Left forelimb (tissue), 1 donor: ENCODE data around the gene MYH15.

Experiments used
- DNase-seq: peaks from one replicate; pipeline ENCODE4 v3.0.0-alpha.2; 2018; ENCODE audit warnings: low spot score

Gene MYH15

GRCh38 chr3:108510496-108510895 is at the start of gene MYH15:
MYH15 (minus strand) TSS chr3:108510596; CDS start chr3:108510530, 66 bp downstream.
- no peak for DNase-seq

- DNase-seq, result no peak
Measured at GRCh38 chr3:108555966-108556581, 45.7 kb upstream of the MYH15 start.

DNA sequence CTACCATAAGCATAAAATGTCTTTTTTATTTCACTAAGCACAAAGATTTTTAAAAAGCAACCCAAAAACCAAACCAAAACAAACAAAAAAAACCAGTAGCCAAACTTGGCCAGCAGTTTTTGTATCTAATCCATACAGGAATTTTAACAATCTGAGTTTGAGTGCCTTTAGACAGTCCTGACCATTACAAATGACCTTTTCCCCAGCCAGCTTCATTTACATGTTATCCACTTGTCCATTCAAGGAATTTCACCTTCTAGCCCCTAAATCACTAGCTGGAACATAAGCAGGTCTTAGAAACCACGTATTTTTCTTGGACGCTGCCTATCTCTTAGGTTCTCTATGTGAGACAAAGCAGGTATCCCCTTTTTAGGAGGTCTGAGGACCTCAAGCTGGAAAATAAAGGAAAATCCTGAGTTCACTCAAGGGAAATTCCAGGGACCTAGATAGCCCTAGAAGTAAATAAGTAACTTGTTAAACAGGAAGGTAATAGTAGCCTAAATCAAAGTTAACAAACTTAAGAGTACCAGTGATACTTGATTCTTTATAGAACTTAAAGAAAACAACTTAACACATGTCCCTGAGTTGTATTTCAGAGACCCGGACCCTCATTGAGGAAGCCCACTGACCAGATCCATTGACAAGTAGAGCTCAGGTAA is 44.6 kb upstream of the MYH15 start:
- DNase-seq, result no peak

- DNase-seq, result no peak
Measured at GRCh38 chr3:108554229-108554628, 43.8 kb upstream of the MYH15 start.

DNA sequence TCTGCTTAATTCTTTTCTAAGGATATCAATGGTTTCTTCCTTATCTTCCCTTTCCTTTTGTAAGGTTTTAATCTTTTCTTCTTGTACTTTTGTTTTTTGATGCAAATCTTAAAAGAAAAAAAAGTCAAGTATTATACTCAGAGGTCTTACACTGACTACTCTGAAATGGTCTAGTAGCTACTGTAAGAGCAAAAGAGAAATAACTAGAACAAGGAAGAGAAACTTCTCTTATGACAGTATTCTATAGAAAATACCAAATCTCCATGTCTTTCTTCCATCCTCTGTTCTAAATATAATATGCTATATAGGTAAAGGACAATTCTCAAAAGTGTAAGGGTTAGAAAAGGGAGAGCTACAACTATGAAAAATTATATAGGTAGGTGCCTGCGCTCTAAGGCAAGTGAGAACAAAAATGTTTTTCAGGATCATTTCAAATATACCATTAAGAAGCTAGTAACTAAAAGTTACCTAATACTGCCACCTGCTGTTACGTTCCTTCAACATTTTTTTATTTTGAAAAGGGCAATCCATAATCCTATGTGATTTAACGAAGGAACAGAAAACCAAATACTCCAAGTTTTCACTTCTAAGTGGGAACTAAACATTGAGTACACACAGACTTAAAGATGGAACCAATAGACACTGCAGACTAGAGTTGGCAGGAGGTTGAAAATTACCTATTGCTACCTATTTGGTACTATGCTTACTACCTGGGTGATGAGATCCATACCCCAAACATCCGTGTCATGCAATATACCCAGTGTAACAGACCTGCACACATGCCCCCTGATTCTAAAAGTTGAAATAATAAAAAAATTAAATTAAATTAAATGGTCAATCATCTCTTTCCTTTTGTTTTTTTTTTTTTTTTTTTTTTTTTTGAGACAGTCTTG is 42.1 kb upstream of the MYH15 start:
- DNase-seq, result no peak

- DNase-seq, result no peak
Measured at GRCh38 chr3:108548886-108549285, 38.5 kb upstream of the MYH15 start.

DNA sequence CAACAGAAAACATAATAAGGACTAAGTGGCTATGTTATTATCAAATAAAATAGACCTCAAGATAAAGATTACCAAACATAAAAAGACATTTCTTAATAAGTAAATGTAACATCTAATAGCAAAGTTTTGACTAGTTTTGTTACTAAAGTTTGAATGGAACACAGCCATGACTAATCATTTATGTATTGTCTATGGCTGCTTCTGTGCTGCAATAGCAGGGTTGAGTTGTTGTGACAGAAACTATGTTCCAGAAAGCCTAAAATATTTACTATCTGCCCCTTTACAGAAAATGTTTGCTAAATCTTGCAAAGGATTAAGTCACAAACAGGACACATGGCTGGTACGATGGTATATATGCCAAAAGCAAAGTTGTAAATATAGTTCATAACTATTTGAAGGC is 37.9 kb upstream of the MYH15 start:
- DNase-seq, result no peak

- no peak for DNase-seq
Measured at GRCh38 chr3:108546692-108547091, 36.3 kb upstream of the MYH15 start.

GRCh38 chr3:108546247-108546646 is 35.9 kb upstream of the MYH15 start:
- DNase-seq, result no peak

- no peak for DNase-seq
Measured at GRCh38 chr3:108538083-108538482, 27.7 kb upstream of the MYH15 start.

GRCh38 chr3:108528459-108529252 is 18.3 kb upstream of the MYH15 start:
- no peak for DNase-seq

DNA sequence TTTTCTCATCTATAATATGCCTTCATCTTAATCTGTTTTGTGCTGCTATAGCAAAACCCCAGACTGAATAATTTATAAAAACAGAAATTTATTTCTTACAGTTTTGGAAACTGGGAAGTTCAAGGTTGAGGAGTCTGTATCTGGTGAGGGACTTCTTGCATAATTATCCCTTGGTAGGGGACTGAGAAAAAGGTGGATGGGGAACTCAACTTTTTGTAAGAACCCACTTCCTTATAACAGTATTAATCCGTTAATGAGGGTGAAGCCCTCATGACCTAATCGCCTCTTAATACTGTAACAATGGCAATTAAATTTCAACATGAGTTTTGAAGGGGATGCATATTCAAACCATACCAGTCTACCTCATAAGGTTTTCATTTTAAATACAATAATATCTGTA is 17.4 kb upstream of the MYH15 start:
- no peak for DNase-seq

DNA sequence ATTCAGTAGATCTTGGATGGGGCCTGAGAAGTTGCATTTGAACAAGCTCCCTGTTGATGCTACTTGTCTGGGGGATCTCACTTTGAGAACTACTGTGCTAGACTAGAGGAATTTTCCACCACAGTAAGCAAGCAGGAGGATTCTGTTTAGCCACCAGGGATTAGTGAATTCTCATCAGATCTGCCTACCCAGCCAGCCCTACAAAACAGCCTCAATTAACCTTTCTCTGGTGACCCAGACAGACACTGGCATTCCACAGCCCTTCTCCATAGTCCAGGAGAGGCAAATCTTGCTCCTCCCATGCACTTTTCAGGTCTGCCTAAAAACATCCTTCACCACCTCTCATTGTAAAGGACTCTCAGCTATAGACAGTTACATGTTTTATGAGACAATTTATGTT is 16.7 kb upstream of the MYH15 start:
- no peak for DNase-seq

DNA sequence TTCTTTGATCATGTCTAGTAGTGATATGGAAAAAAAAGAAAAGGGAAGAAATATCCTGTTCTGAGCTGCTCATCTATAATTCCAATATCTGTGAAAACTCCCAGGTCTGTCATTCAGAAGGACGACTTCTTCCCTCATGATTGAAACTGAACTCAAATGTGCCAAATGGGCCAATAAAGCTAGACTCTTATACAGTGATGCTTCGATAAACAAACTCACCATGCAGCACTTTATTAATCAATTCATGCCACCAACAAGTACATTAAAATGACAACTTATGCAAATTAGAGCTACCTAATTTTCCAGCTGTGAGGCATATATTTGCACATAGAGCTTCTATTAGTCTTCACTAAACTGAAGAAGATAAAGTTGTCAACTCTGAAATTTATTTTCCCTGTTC is 15.6 kb upstream of the MYH15 start:
- DNase-seq, result no peak

- DNase-seq, result no peak
Measured at GRCh38 chr3:108525256-108525655, 14.9 kb upstream of the MYH15 start.

GRCh38 chr3:108524537-108524936 is 14.1 kb upstream of the MYH15 start:
- DNase-seq, result no peak

GRCh38 chr3:108518895-108519294 is 8.5 kb upstream of the MYH15 start:
- DNase-seq, result no peak

DNA sequence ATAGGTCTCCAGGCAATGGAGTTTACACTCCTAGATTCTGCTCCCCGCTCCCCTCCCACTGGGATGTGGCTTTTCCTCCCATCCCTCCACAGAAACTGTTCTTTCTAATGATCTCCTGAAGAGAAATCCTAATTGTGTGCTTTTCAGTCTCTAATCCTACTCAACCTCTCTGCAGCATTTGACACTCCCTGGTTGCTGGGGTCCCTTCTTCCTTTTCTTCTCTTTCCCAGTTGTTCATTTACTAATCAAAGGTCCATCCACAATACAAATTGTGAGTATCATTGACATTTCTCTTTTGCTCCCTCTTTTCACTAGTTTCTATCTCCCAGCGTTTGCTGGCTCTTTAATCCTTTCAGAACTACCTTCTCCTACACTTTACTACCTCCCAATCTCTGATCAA is 6.5 kb upstream of the MYH15 start:
- no peak for DNase-seq

DNA sequence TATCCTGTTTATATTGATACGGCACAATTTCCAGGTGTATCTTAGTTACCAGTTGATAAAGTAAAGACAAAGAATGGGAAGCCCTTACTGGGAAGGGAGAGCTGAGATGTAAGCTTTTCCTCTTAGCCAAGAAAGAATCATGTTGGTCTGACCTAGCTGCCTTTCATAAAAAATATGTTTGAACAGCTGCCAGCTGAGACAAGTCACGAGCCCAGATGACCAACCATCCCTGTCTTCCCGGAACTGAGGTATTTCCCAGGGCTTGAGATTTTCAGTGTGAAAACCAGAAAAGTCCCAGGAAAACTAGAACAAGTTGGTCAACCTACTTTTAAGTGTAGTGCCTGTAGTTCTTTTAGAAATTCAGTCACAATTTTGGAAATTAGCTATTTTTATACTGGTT is 3.6 kb upstream of the MYH15 start:
- no peak for DNase-seq

DNA sequence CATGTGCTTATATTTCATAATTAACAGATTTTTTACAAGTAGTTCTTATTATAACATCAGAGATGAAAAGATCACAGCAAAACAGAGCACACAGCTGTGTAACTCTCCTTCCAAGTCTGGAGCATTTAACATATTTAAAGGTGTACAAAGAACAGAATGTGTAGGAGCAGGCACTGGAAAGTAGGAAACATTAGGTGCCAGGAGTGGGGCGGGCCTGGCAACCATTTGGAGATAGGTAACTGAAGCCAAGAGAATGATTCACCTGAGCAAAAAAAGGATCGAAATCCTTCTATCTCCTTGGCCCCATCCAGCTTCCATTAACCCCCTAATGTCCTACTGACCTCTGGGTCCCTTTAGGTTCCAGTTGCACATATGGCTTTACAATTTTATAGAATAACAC is 2.3 kb upstream of the MYH15 start:
- no peak for DNase-seq

GRCh38 chr3:108511490-108511889 is 1.1 kb upstream of the MYH15 start:
- no peak for DNase-seq

DNA sequence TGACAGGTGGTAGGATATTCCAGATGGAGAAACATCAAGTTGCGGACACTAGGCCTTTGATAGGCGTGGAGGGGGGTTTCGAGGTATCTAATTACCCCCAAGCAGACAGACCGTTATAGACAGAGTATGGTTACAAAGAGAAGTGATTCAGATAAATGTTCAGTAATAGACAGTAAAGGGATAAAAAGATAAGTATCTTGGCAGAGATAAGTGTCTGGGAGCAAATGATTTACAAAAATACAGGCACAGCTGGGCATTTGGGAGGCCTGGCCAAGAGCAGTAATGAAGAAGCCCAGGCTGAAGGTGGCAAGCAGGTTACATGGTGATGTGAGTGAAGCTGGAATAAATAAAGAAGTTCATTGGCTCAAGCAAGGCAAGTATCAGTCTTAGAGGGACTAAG is 659 bp upstream of the MYH15 start:
- DNase-seq, result no peak
